HL-60/S4 (cell line): ENCODE measurements around the gene TBC1D22A.

Source experiments
- in situ Hi-C: fragments of 300-500 bp; cut with MboI; formaldehyde crosslinking; loops from 2 replicates; pipeline ENCODE4 v1.14.3; 2022; ENCODE audit warnings: low sequenced_read_pairs

The TBC1D22A gene

DNA sequence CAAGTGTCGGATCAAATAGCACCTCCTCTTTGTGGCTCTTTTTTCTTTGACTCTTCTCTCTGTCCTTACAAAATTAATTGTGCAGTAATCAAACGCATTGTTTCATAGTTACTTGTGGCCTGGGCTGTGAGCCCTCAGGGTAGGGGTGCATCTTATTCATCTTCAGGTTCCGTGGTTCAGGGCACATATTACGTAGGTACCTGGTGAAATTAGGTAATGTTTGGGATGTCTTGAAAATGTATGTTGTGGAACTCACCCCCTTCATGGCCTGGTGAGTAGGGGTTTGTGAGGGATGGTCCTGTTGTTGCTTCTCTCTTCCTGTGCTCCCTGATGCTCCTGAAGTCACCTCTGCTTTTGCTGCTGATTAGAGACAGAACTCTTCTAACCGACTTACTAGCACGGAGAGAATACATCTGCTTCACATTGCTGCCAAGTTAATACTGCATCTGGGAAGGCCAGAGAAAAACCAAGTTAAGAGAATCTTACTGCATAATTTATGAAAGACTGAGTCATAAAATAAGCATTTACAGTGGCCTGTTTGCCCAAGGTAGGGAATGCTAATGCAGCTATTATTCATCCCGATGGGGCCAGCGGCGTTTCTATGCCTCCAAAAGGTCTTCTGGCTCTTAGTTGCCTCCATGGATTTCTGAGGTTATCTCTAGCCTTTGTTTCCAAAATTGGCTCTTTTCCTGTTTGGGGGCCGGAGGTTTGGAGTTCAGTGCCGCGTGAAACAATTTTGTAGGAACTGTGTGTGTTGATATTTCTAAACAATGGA is 66.9 kb downstream of the TBC1D22A start:
- in situ Hi-C loops = no loop called here

DNA sequence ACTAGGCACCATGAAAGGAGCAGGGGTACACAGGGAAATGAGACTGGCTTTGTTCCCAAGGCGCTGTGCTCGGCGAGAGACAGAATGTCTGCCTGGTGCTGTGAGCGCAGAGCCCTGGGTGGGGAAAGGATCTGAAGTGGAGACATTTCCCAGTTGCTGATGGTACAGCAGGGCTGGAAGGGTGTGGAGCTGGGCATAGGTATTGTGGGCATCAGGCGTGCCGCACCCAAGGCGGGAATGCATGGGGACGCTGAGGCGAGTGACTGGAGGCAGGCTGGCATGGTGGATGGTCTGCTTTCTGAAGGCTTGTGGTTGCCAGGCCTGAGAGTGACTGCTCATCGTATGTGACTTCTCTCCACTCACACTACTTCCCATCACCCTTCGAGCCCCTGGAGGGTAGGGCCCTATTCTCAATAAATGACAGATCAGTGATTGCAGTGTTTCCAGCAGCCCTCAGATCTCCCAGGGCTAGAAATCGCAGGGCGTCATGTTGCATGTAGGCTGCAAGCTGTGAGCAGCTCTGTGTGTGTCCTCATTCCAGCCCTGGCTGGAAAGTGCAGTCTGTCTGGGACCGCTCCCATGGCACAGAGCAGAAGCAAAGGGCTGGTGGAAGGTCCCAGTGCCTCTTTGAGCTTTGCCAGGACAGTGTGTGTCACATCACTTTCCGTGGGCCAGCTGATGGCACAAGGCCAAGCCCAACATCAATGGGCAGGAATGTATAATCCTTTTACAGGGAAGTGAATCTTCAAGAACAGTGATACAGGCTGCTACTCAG is 67.7 kb downstream of the TBC1D22A start:
- in situ Hi-C loops = no loop called here

DNA sequence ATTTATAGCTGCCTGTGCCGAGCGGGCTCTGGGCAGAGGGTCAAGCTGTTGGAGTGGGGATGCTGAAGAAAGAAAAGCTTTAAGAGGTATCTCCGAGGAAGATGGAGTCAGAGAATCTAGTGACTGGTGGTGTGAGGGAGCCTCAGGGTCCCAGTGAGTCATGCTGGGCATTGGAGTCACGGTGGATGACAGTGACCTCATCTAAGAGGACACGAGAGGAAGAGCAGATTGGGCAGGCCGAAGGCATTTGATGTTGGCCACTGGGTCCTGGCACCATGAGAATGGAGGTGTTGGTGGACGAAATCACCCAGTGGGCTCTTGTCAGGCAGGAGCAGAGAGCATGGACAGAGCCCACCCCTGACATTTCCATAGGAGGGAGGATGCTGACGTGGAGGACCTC is 68.4 kb downstream of the TBC1D22A start:
- in situ Hi-C loops = no loop called here

DNA sequence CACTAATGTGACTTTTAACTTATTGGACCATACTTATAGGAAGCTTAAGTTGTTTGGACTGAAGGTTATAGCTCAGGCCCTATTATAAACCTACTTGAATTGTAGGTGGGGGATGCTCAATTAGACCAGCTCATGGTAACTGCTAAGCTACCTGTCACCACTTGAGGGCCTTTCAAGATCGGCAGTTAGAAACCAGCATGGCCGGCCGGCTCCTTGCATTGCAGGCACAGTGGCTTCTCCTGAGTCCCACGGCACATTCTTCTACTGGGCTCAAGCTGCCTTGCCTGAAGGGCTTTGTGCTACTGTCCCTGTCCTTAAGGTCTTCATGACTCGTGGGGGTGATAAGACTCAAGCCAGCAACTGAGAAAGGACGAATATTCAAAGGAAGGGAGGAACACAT is 70.8 kb downstream of the TBC1D22A start:
- in situ Hi-C loops = no loop called here

DNA sequence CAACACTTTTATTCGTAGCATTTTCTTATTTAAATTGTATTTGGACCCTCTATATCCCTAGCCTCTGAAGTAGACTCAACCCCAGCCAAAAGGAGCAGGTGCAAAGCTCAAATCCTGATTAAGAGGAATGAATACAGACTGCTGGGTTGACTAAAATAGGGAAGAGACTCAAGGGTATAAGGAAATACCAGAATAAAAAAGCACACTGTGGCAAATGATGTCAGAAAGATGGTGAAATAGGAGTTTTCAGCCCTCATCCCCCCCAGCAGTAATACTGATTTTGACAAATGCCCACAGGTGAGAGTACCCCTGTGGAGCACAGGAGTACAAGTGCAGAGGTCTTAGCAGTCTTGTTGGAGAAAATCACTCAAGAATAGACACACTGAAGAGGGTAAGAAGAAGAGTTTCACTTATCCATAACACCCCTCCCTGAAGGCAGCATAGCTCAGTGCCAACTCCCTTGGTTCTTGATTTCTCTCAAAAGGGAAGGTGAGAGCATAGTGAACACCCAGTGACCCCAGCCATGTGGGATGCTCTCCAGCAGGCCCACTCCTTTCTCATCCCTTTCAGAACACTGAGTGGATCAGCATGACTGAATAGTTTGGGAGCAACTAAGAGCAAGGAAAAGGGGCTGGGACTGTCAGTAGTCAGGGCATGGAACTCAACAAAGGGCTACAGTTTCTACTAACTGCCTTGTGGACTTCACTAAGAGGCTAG is 71.7 kb downstream of the TBC1D22A start:
- in situ Hi-C loops = no loop called here

DNA sequence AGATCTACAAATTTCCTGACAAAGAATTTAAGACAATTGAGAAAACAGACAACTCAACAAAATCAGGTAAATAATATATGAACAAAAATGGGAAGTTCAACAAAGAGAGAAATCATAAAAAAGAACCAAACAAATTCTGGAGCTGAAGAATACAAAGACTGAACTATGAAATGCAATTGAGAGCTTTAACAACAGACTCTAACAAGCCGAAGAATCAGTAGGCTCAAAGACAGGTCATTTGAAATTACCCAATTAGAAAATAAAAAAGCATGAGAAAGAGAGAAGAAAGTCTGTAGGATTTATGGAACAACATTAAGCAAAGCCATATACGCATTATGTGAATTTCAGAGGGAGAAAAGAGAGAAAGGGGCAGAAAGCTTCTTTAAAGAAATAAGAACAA is 72.8 kb downstream of the TBC1D22A start:
- in situ Hi-C loops = no loop called here

DNA sequence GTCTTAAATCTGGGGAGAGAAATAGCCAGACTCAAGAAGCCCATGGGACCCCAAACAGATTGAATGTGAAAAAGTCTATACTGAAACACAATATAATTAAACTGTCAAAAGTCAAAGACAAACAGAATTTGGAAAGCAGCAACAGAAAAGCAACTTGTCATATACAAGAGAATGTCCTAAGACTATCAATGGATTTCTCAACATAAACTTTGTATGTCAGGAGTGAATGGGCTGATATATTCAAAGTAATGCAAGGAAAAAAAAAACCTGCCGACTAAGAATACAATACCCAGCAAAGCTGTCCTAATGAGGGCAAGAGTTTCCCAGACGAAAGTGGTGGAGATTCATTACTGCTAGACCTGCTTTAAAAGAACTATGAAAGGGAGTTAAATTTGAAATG is 73.2 kb downstream of the TBC1D22A start:
- in situ Hi-C loops = no loop called here

DNA sequence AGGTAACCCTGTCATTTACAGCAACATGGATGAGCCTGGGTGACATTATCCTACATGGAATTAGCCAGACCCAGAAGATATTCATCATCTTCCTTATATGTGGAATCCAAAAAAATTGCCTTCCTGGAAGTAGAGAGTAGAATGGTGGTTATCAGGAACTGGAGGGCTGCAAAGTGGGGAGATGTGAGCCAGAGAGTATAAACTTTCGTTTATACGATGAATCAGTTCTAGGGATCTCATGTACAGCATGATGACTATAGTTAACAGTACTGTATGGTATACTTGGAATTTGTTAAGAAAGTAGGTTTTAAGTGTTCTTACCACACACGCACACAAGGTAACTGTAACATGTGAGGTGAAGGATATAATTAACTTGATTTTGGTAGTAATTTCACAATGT is 79.1 kb downstream of the TBC1D22A start:
- in situ Hi-C loops = no loop called here

DNA sequence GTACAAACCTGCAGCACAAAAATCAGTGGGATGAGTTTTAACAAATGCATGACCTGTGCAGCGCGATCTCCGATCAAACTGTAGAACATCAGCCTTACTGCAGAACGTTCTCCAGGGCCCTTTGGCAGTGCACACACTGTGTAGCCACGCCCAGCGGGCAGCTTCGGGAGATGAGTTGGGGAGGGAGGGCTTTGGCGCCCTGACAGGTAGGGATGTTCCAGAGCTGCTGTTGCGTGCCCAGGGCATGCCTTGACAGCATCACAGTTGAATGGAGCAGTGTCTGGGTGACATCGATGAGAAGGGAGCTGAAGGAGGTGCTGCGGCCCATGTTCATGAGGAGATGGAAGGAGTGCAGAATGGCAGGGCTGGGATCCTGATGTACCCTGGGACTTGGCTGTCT is 80.2 kb downstream of the TBC1D22A start:
- in situ Hi-C loops = no loop called here

DNA sequence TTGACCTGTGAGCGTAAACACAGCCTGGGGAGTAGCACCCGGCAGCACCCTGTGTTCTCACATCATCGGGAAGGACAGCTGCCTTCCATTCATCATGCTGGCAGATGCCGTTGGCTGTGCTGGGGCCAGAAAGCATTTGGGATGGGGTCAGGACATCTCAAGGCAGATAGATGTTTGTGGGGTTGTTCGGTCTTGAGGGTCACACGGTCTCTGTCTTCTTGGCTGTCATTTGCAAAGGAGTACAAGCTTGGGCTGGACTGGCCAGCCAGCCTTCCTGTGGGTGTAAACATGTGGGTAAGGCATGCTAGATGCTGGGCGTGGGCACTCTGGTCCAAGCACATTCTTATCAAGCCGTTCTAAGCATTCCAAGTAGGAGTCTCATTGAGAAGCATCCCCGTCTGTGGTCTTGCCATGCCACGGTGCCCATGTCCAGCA is 81.4 kb downstream of the TBC1D22A start:
- in situ Hi-C loops = no loop called here

DNA sequence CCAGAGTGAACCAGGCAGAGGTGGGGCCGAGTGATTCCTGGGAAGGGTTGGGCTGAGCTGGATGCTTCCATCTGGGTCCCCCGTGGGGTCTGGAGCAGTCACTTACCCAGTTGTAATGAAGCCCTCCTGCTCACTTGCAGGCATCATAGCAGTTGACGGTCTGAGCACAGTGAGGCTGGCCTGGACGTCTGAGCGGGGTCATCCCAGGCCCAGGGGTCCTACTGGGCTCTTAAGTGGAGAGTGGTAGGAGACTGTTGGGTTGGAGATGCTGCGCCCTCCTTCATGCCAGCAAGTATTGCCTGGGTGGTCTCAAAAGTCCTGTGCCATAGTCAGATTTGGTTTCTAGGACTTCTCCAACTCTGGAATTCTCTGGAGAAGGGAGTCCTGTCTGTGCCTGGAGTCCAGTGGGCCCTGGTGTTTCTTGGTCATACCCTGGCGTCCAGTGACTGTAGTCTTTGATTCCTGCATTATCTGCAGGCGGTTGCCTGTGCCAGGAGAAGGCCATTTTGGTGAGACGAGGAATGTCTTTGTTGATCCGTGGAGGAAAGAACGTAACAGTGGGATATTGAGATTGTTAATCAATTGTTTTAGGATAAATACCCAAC is 82.3 kb downstream of the TBC1D22A start:
- in situ Hi-C loops = no loop called here

DNA sequence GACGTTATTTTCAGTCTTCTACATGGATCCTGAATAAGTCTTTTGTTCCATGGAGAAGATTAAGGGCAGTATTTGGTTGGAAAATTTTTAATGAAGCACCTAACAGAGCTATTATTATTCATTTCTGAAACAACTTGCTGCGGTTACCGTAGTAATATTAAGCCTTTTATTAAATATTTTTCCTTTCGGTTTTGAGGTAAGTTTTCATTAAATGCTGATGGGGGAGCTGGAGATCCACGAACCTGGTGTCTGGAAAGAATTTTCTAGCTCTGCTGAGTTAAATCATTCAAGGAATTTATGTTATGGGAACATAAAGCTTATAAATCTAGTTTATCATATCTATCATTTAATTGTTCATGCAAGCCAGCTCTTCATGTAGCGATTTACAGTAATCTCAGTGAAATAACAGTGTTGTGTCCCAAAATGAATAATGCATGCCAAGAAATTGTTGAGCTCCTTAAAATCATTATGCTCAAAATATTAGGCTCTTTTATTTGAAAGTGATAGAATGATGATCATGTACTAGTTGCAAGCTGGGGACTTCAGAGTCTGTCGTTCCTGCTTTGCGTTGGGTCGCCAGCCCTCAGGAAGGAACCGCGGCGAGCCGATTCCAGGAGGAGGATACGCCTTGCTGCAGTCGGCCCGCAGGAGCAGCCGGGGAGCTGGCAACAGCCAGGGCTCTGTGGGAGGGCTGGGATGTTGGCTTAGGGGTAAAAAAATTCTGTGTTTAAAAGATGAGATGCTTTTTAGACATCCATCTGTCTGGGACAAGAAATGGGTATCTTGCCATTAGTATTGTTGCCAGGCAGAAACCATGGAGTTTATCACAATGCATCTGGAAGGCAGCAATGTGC is 83.1 kb downstream of the TBC1D22A start:
- in situ Hi-C loops = no loop called here

DNA sequence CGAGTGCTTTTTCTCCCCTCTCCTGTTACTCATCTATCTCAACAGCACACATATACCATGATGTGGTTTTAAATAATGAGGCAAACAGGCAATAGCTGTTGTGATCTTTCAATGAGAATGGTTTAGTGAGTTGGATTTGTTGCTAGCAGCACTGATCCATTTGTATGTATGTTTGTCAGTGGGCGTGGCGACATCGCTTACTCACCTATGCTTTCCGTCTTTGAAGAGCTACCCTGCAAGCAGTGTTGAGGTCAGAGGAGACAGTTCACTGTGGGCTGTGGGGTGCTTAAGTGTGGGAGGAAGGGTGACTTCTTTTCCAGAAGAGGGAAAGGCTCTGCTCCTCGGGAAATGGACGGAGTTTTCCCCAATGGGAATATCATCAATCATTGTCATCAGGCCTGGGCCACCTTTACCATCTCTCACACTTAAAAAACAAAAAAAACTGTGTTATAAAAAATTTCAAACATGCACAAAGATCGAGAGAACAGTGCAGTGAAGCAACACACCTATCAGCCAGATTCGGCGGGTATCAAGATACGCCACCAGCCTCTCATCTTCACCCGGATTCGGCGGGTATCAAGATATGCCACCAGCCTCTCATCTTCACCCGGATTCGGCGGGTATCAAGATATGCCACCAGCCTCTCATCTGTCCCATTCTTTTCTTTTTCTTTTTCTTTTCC is 83.8 kb downstream of the TBC1D22A start:
- in situ Hi-C loops = no loop called here

DNA sequence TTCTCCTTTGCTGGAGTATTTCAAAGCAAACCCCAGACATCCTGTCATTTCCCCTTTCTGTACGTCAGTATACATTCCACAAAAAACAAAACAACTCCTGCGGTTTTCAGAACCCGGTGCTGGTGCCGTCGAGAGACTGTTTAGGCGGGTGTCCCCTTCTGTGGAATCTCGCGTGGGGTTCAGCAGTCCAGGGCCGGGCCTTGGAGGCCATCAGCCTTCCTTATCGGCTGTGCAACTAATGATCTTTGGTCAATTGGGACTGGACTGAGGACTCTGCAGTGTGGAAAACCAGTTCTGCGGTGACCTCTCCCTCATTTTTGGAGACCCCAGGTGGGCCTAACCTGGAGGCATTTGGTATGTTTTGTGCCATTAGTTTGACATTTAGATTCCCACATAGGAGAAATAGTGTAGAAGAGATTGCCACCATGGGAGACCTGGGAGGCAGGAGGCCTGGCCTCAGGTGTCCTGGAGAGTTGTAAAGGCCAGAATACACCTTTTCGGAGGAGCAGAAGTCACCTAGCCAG is 84.4 kb downstream of the TBC1D22A start:
- in situ Hi-C loops = no loop called here

DNA sequence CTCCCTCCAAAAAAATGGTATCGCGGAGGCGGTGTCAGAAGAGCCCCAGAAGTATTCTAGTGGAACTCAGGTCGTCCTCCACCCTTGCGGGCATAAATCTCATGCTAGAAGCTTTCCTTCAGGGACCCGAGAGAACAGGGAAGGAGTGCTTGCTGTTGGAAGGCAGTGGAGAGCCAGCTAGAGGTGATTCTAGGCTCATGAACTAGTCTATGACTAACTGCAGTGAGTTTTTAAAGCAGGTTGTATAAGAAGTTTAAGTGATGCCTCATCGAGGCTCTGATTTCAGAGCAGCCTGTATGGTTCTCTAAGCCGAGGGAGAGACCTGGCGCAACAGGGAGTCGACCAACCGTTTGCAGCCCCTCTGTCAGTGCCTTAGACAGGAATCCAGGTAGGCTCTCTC is 85.7 kb downstream of the TBC1D22A start:
- in situ Hi-C loops = no loop called here

DNA sequence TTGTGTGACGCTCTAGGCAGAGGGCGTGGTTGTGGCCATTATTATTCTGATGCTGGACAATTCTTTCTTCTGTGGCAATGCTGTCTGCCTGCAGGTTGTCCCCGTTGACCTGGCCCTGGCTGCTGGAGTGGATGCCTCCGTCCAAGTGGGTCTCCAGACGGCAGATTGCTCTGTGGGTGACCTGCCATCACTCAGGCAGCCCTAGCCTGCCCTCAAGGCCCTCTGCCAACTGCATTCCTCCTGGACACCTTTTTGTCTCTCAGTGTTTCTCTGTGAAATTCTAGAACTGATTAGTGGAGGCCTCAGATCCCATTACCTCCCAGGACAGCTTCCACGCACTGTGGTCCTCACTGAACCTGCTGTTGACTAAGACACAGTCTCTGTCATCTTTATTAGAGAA is 86.7 kb downstream of the TBC1D22A start:
- in situ Hi-C loops = no loop called here

DNA sequence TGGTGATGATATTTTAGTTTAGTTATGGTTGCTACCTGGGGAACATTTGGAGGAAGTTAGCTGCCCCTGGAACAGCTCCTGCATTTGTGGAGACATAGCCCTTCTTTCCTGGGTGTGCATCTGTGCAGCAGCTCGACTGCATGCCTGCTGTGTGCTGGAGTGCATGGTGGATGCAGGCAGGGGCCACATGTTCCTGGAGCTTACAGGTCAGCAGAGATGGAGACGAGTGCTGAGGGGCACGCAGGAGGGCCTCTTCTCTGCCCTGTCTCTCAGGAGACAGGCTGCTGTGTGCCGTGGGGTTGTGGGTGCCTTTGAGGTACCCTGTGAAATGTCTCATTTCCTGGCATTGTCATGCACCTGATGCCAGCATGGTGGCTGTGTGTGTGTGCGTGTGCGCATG is 87.5 kb downstream of the TBC1D22A start:
- in situ Hi-C loops = no loop called here

DNA sequence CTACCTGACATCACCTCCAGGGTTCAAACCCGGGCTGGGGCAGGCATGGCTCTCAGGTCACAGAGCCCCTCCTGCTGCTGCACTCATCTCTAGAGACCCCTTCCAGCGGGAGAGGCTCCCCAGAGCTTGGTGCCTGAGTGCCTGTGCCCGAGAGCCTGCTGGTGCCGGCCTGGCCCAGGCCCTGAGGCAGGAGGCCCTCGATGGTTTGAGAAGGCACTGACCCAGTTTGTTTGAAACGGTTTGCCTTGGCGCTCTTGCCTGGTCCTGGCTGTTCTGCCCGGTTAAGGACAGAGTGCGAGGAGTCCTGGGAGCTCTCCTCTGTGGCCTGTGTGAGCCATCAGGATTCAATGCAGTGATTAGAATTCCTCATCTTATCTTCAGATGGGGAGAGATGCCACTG is 88.9 kb downstream of the TBC1D22A start:
- in situ Hi-C loops = no loop called here

DNA sequence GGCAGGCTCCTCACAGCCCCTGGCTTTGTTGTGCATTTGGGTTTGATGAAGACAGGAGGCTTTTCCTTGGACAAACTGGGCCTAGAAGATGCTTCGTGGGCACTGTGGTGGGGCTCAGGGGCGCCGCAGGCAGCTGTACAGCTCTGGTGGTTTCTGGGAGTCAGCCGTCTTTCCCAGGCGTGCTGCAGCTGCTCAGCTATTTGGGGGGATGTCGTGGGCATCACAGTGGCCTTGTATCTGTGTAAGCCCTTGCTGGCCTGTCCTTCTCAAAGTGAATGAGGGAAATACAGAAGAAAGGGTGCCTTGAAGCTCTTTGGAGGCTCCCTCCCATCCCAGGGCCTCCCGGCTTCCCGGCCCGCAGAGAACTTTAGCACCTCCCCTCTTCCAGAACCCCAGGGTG is 89.5 kb downstream of the TBC1D22A start:
- in situ Hi-C loops = no loop called here

DNA sequence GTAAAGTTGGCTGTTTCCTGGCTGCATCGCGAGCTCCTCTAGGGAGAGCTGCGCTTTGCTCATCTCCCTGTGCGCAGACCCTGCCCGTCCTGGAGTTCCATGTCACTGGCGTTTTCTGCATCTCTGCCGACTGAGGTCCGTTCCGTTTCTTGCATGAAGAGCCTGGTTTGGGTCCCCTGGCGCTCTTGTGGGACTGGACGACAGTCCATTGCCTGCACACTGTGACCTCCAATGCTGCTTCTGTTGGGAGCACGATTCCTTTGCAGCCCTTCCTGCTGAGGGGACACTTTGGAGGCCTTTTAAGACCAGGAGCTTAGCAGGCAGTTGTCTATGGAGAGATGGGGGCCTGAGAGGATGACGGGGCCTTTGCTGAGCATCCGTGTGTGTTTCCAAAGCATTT is 90.3 kb downstream of the TBC1D22A start:
- in situ Hi-C loops = no loop called here
